T47D (cell line): ENCODE data around the gene SDCBP2.
"Not testable (repeated sequence)": the region's sequence is repeated elsewhere in the genome, so short reads cannot be mapped to it uniquely, and the experiment has no call there.

Source experiments
- DNase-seq, 2 experiments: peaks; one replicate each; pipeline versions ENCODE4 v3.0.0 to v3.0.0-alpha.2; 2011 to 2012; ENCODE audit warnings: low read depth in 1 of 2, low spot score in 1 of 2
- JUND ChIP-seq: IDR thresholded peaks from 2 replicates; pipeline ENCODE4 v1.6.1; 2012; ENCODE audit warnings: low read depth
- in situ Hi-C: cut with HindIII; loops from 2 replicates; pipeline ENCODE4 v1.10.0; 2016; ENCODE audit warnings: low sequenced_read_pairs, low pct_unique_long_range_greater_than_20kb

Gene SDCBP2

GRCh38 chr20:1345030-1345755 is 16.3 kb upstream of the SDCBP2 start:
- in situ Hi-C loops = no loop called here
- no peak for DNase-seq
- TF ChIP-seq JUND = no peak

GRCh38 chr20:1343446-1344124 is 14.6 kb upstream of the SDCBP2 start:
- DNase-seq, in situ Hi-C loops: not testable (repeated sequence)

- DNase-seq = no peak
- no peak for TF ChIP-seq JUND
- in situ Hi-C loops = no loop called here
Measured at GRCh38 chr20:1341561-1342265, 12.8 kb upstream of the SDCBP2 start.

DNA sequence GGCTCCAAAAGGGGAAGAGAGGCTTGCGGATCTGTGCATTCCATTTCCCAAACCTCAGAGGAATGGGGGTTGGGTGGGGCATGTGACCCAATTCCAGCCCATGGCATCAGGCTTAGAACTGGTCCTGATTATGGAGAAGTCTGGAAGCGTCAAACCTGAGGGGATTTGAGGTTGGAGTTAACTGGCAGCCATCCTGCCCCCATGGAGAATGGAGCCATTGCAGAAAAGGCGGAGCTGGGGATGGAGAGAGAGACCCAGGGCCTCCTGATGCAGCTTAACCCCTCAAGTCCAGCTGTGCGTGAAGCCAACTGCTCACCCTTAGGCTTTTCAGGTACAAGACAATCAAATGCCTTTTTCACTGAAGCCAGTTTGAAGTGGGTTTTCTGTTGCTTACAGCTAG is 9.9 kb upstream of the SDCBP2 start:
- in situ Hi-C loops = no loop called here
- no peak for TF ChIP-seq JUND
- no peak for DNase-seq

GRCh38 chr20:1338096-1338495 is 9.2 kb upstream of the SDCBP2 start:
- in situ Hi-C loops = no loop called here
- no peak for TF ChIP-seq JUND
- no peak for DNase-seq

DNA sequence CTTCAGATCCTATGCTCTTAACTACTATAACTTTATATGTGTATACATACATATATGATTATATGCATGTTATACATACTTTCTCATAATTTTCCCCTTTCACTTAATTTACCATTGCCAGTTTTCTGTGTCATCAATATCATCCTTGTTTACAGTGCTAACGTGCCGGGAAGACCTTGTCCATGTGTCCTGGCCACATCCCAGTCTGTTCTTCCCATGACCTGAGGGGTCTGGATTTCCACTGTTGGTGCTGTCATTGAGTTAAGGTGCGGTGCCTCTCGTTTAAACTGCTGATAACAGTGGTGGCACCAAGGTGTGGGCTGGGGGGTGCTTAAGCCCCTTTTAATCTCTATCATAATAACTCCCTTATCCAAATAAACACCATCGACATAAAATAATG is 8.5 kb upstream of the SDCBP2 start:
- no peak for DNase-seq
- in situ Hi-C loops = no loop called here
- no peak for TF ChIP-seq JUND

GRCh38 chr20:1336699-1337367 is 7.9 kb upstream of the SDCBP2 start:
- TF ChIP-seq JUND = no peak
- no peak for DNase-seq
- in situ Hi-C loops = no loop called here

DNA sequence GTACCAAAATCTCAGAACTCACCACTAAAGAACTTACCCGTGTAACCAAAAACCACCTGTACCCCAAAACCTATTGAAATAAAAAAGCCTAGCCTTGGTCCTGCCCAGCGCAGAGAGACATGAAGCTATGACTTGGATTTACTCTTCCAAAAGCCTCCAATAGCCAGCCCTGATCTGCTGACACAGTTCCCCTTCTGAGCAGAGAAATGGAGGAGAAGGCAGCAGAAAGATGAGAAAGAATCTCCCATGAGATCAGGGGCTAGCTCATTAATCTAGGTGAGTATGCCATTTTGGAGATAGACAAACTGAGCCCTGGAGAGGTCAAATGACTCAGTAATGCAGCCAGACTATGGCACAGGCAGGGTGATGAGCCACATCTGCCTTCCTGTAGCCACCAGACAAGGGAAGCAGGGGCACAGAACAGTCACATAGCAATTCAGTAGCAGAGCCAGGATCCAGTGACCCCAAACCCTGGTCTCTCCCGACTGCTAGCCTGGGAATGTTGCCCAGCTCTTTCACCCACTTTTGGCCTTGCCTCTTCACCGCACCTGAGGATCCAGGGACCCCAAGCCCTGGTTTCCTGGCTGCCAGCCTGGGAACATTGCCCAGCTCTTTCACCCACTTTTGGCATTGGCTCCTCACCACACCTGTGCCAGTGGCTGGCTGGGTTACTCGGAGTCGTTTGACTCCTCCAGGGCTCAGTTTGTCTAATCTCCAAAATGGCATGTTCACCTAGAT is 7.2 kb upstream of the SDCBP2 start:
- no peak for TF ChIP-seq JUND
- no peak for DNase-seq
- in situ Hi-C loops = no loop called here

DNA sequence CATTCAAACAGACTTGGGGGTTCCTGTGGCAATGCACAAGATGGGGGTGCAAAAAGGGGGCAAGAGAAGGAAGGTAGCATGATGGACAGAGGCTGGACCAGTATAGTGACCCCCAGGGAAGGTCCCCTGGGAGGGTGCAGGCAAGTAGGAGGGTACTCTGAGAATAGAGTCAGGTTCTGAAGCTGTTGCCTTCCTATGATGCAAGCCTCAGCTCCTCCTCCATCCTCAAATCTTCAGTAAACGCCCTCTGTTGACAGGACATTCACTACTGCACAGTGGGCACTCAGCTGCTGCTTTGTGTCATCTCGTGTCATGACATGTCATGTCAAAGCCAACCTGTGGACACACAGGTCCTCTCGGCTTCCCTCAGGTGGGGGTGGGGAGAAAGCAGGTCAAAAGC is 5.8 kb upstream of the SDCBP2 start:
- in situ Hi-C loops = no loop called here
- no peak for TF ChIP-seq JUND
- DNase-seq = peak in 1 of 2 experiments; percentile 35

GRCh38 chr20:1334370-1334731 is 5.4 kb upstream of the SDCBP2 start:
- no peak for TF ChIP-seq JUND
- no peak for DNase-seq
- in situ Hi-C loops = no loop called here

DNA sequence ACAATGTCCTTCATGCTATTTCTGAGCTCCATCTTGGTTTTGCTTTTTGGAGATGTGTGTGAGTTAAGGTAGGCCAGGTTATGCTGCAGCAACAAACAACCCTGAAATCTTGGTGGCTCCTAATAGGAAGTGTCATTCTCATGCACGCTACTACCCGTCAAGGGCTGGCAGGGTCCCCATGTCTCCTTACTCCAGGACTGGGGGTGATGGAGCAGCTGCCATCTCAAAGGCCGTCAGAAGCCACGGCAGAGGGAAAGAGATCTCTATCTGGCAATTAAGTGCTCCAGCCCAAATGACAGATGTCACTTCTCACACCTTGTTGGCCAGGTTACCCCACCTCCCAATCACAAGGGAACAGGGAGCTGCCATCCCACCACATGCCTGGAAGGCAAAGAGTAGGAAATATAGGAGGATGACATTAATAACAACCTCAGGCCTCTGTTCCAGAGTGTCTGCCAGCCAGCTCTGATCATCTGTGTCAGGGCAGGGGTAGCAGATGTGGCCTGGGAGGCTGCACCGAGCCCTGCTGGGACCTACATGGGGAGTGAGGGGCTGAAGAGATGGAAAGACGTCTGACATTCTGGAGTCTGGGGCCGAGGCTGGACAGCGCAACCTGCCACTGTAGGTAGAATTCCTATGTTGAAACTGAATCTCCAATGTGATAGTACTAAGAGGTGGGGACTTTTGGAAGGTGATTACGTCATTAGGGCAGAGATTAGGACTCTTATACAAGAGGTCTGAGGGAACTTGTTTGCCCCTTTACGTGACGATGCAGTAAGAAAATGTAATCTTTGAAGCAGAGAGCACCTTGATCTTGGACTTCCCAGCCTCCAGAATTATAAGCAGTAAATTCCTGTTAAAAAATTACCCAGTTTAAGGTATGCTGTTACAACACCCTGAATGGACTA is 4.8 kb upstream of the SDCBP2 start:
- no peak for DNase-seq
- no peak for TF ChIP-seq JUND
- in situ Hi-C loops = no loop called here

GRCh38 chr20:1332749-1333300 is 3.9 kb upstream of the SDCBP2 start:
- no peak for TF ChIP-seq JUND
- DNase-seq = no peak
- in situ Hi-C loops = no loop called here
